GM19193 (cell line): ENCODE results near the gene RSBN1.

Source experiments
- POLR2A ChIP-seq: IDR thresholded peaks from 4 replicates; pipeline ENCODE4 v1.6.1; 2011; ENCODE audit not compliant: insufficient read depth, insufficient read length; ENCODE audit errors: extremely low read depth

The RSBN1 gene

DNA sequence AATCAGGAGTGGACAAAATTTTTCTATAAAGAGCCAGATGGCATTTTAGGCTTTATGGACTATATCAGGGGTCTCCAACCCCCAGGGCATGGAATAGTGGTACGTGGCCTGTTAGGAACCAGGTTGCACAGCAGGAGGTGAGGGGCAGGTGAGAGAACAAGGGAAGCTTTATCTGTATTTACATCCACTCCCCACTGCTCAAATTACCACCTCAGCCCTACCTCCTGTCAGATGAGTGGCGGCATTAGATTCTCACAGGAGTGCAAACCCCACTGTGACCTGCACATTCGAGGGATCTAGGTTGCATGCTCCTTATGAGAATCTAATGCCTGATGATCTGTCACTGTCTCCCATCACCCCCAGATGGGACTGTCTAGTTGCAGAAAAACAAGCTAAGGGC lies 66.9 kb downstream of the RSBN1 start:
- no peak for TF ChIP-seq POLR2A

DNA sequence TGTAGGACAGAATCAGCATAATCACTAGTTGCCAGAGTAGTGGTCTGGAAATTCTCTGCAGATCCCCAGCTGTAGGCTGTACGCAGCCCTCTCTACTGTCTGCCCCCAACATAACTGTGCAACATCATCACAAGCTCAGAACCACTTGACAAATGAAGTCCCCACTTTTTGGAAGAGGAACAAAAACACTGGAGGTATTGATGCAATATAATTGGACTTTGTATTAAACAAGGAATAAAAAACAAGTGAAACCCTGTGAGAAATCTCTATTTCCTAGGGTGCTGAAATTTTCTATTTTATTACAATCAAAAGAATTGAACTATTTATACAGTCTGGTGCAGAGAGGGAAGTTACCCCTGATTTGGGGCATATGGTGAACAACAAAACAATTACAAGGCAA lies 68.2 kb downstream of the RSBN1 start:
- TF ChIP-seq POLR2A = no peak

- TF ChIP-seq POLR2A = no peak
These were observed 69.8 kb downstream of the RSBN1 start for GRCh38 chr1:113742515-113742914.

GRCh38 chr1:113734357-113735055 lies 77.8 kb downstream of the RSBN1 start:
- TF ChIP-seq POLR2A = no peak

DNA sequence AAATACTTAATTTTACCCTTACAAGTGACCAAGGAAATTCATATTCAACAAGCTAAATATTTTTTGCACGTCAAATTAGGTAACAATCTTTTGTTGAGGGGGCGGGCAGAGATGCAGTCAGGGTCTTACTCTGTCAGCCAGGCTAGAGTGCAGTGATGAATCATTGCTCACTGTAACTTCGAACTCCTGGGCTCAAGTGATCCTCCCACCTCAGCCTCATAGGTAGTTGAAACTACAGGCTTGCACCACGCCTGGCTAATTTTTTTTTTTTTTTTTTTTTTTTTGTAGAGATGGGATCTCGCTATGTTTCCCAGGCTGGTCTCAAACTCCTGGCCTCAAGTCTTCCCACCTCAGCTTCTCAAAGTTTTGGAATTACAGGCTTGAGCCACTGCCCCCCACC lies 79.5 kb downstream of the RSBN1 start:
- no peak for TF ChIP-seq POLR2A

DNA sequence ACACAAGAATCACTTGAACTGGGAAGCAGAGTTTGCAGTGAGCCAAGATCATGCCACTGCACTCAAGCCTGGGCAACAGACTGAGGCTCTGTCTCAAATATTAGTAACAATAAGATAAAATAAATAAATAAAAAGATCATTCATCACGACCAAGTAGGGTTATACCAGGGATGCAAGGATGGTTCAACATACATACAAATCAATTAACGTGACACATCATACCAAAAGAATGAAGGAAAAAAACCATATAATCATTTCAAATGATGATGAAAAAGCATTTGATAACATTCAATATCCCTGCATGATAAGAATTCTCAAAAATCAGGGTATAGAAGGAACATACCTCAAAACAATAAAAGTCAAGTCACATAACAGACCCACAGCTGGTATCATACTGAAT lies 91.3 kb downstream of the RSBN1 start:
- TF ChIP-seq POLR2A = no peak

GRCh38 chr1:113714606-113715269 lies 97.5 kb downstream of the RSBN1 start:
- TF ChIP-seq POLR2A = no peak
